Right atrium auricular region (tissue), 2 donors: ENCODE data around the gene MYO5C. TPM values are rescaled to one million over a fixed set of nuclear protein-coding genes. Genes with fewer than 3 reads are reported as not detected.
"Not testable (repeated sequence)": the region's sequence is repeated elsewhere in the genome, so short reads cannot be mapped to it uniquely, and the experiment has no call there.

ENCODE experiments used
- DNase-seq: peaks from one replicate; pipeline ENCODE4 v3.0.0-alpha.2; 2019; ENCODE audit warnings: low spot score
- H3K27ac ChIP-seq, 2 donors: fragments of 200-600 bp; sonication (generic); 1 replicate in 1 of 2; 2 replicates in 1 of 2; pipeline ENCODE4 v1.5.1; 2016 to 2019
- H3K27me3 ChIP-seq, 2 donors: fragments of 200-600 bp; sonication (generic); one replicate each; pipeline versions ENCODE4 v1.5.1 to v1.6.0; 2017 to 2019
- H3K36me3 ChIP-seq: fragments of 200-600 bp; sonication (generic); one replicate; pipeline ENCODE4 v1.5.1; 2016
- H3K4me1 ChIP-seq, 2 donors: fragments of 200-600 bp; sonication (generic); one replicate each; pipeline versions ENCODE4 v1.5.1 to v1.6.0; 2017 to 2019
- H3K4me3 ChIP-seq, 2 donors: fragments of 200-600 bp; sonication (generic); 1 replicate in 1 of 2; 2 replicates in 1 of 2; pipeline ENCODE4 v1.5.1; 2017 to 2019; ENCODE audit warnings: mild to moderate bottlenecking in 1 of 2, moderate library complexity in 1 of 2
- H3K9me3 ChIP-seq, 2 donors: fragments of 200-600 bp; sonication (generic); one replicate each; pipeline ENCODE4 v1.5.1; 2019
- CTCF ChIP-seq, 2 donors: fragments of 200-600 bp; sonication (generic); IDR thresholded peaks; one replicate each; pipeline ENCODE4 v1.5.1; 2019; ENCODE audit warnings: antibody characterized with exemption in 2 of 2
- total RNA-seq, 2 donors: library from RNA; depleted of rRNA; stranded (reverse); fragments of >200 nt; gene quantifications; one replicate each; pipeline ENCODE4 v1.1.0, GENCODE V29; 2016

The MYO5C gene
- total RNA-seq, 2 donors from 2014 or later = 2.0 to 5.3 TPM

GRCh38 chr15:52171807-52172206 lies 123.8 kb downstream of the MYO5C start:
- DNase-seq = no peak
- Histone ChIP-seq H3K27ac (no peak overlapping the region), H3K4me3 (no peak overlapping the region), H3K36me3 (no peaks in the 10 kb centered on the region), H3K27me3 (no peaks in the 10 kb centered on the region), H3K9me3 (no peaks in the 10 kb centered on the region), H3K4me1 (no peaks in the 10 kb centered on the region)
- no peak for TF ChIP-seq CTCF (IDR thresholded peaks at IDR 0.05)

GRCh38 chr15:52171386-52171785 lies 124.2 kb downstream of the MYO5C start:
- Histone ChIP-seq H3K4me3 (no peak overlapping the region), H3K9me3 (no peaks in the 10 kb centered on the region), H3K27me3 (no peaks in the 10 kb centered on the region), H3K36me3 (no peaks in the 10 kb centered on the region), H3K27ac (no peak overlapping the region), H3K4me1 (no peaks in the 10 kb centered on the region)
- TF ChIP-seq CTCF (IDR thresholded peaks at IDR 0.05) = no peak
- no peak for DNase-seq

- not testable (repeated sequence) for H3K4me3 ChIP-seq, H3K27me3 ChIP-seq, H3K9me3 ChIP-seq, H3K4me1 ChIP-seq, DNase-seq, H3K27ac ChIP-seq, H3K36me3 ChIP-seq
These were observed 125.4 kb downstream of the MYO5C start for GRCh38 chr15:52170199-52170598.

- H3K27ac ChIP-seq, H3K27me3 ChIP-seq, DNase-seq, H3K9me3 ChIP-seq, H3K4me1 ChIP-seq, H3K4me3 ChIP-seq: not testable (repeated sequence)
- peaks cover 18% of the 10 kb centered on the region for H3K36me3 ChIP-seq
These were observed 130.0 kb downstream of the MYO5C start for GRCh38 chr15:52165494-52166131.

- H3K9me3 ChIP-seq = no peaks in the 10 kb centered on the region
- TF ChIP-seq CTCF (IDR thresholded peaks at IDR 0.05) = no peak
- H3K4me1 ChIP-seq = peaks cover 0 to 9% of the 10 kb centered on the region in 2 donors
- no peak overlapping the region for H3K27ac ChIP-seq
- no peak overlapping the region for H3K4me3 ChIP-seq
- no peak for DNase-seq
- no peaks in the 10 kb centered on the region for H3K27me3 ChIP-seq
- peaks cover 18% of the 10 kb centered on the region for H3K36me3 ChIP-seq
These were observed 130.9 kb downstream of the MYO5C start for GRCh38 chr15:52164631-52165265.

- Histone ChIP-seq H3K4me3 (no peak overlapping the region), H3K36me3 (peaks cover 26% of the 10 kb centered on the region), H3K9me3 (no peaks in the 10 kb centered on the region), H3K4me1 (peaks cover 0 to 9% of the 10 kb centered on the region in 2 donors), H3K27ac (no peak overlapping the region), H3K27me3 (no peaks in the 10 kb centered on the region)
- TF ChIP-seq CTCF (IDR thresholded peaks at IDR 0.05) = no peak
- DNase-seq = peak; percentile 54
These were observed 132.0 kb downstream of the MYO5C start for GRCh38 chr15:52163321-52164190.
